HCT116 (cell line): ENCODE results near the gene KCNAB3. TPM values are rescaled to one million over a fixed set of nuclear protein-coding genes. Genes with fewer than 3 reads are reported as not detected.

ENCODE experiments used
- ATAC-seq: fragments of 200-7000 bp; cut with Tn5 transposase; 2 replicates; pipeline ENCODE4 v1.9.1; 2020; ENCODE audit warnings: mild to moderate bottlenecking, moderate library complexity
- BruUV-seq: library from RNA; stranded (reverse); fragments of 400-500 nt; replicated peaks from 2 replicates; lab custom pipeline; 2021; lab: Mats Ljungman, UMichigan
- CTCF ChIA-PET: fragments of 300-600 bp; sonication (Branson Sonifier 250); formaldehyde crosslinking; loops from one replicate; lab custom pipeline; 2021; ENCODE audit warnings: antibody characterized with exemption; lab: Charles Lee
- POLR2A ChIA-PET: fragments of 300-600, 350-600 bp; sonication (Branson Sonifier 250); formaldehyde crosslinking; loops from one replicate; lab custom pipeline; 2021; ENCODE audit warnings: antibody characterized with exemption; lab: Charles Lee
- RAD21 ChIA-PET, 2 experiments: fragments of 300-600 bp; sonication (Branson Sonifier 250); formaldehyde crosslinking; loops; one replicate each; lab custom pipeline; 2023; ENCODE audit warnings: low total read pairs in 2 of 2; ENCODE audit not compliant: uncharacterized antibody in 2 of 2, unreplicated experiment in 2 of 2, low non-redundant PET in 1 of 2; lab: Charles Lee
- DNase-seq: peaks from one replicate; pipeline ENCODE4 v3.0.0-alpha.2; 2010; ENCODE audit warnings: low read depth, low spot score
- H2AFZ ChIP-seq: fragments of 200-600 bp; shearing (Covaris generic), sonication (generic); 2 replicates; pipeline ENCODE4 v1.6.1; 2017; ENCODE audit warnings: low read depth, mixed run types, mixed read lengths, antibody characterized with exemption, low read length; ENCODE audit not compliant: poor library complexity, severe bottlenecking
- H3K27ac ChIP-seq: 2 replicates; pipeline ENCODE4 v1.5.1; 2012; ENCODE audit warnings: low read depth, low read length
- H3K27me3 ChIP-seq: fragments of 200-600 bp; sonication (generic); 2 replicates; pipeline ENCODE4 v1.6.1; 2016; ENCODE audit warnings: mixed run types, low read length, mixed read lengths; ENCODE audit not compliant: insufficient read depth
- H3K36me3 ChIP-seq, 2 experiments: fragments of 200-500 bp in 1 of 2; fragments of 200-600 bp in 1 of 2; sonication (Bioruptor generic) in 1 of 2; sonication (generic) in 1 of 2; 2 replicates each; pipeline versions ENCODE4 v1.5.1 to v1.6.1; 2014 to 2016; ENCODE audit warnings: low read length in 2 of 2, inconsistent platforms in 1 of 2, mixed read lengths in 1 of 2, mixed run types in 1 of 2; ENCODE audit not compliant: insufficient read depth in 2 of 2, control insufficient read depth in 1 of 2
- H3K4me1 ChIP-seq, 2 experiments: fragments of 200-600 bp in 1 of 2; sonication (generic) in 1 of 2; 2 replicates each; pipeline versions ENCODE4 v1.5.1 to v1.6.1; 2012 to 2017; ENCODE audit warnings: low read length in 2 of 2, inconsistent platforms in 1 of 2, mild to moderate bottlenecking in 1 of 2, mixed read lengths in 1 of 2, mixed run types in 1 of 2, moderate library complexity in 1 of 2; ENCODE audit not compliant: insufficient read depth in 2 of 2, control insufficient read depth in 1 of 2
- H3K4me2 ChIP-seq: fragments of 200-600 bp; sonication (generic); 2 replicates; pipeline ENCODE4 v1.6.1; 2017; ENCODE audit warnings: mixed run types, low read length, mixed read lengths
- H3K4me3 ChIP-seq, 2 experiments: fragments of 200-600 bp in 1 of 2; sonication (generic) in 1 of 2; replicated peaks in 1 of 2; 2 replicates each; pipeline ENCODE4 v1.5.1; 2011 to 2016; ENCODE audit warnings: low read length in 2 of 2, control low read depth in 1 of 2, low read depth in 1 of 2, mild to moderate bottlenecking in 1 of 2, mixed read lengths in 1 of 2, mixed run types in 1 of 2
- H3K79me2 ChIP-seq: fragments of 200-600 bp; sonication (generic); 2 replicates; pipeline ENCODE4 v1.6.1; 2017; ENCODE audit warnings: mild to moderate bottlenecking, mixed run types, low read length, moderate library complexity, mixed read lengths; ENCODE audit not compliant: insufficient read depth
- H3K9ac ChIP-seq: fragments of 200-600 bp; sonication (generic); 2 replicates; pipeline ENCODE4 v1.6.1; 2016; ENCODE audit warnings: low read length, mixed read lengths
- H3K9me2 ChIP-seq: fragments of 200-600 bp; sonication (generic), shearing (Covaris generic); 2 replicates; pipeline ENCODE4 v1.6.1; 2017; ENCODE audit warnings: mixed run types, mild to moderate bottlenecking, moderate library complexity; ENCODE audit not compliant: insufficient read depth
- H3K9me3 ChIP-seq, 2 experiments: fragments of 200-500 bp in 1 of 2; fragments of 200-600 bp in 1 of 2; sonication (Bioruptor generic) in 1 of 2; sonication (generic) in 1 of 2; 2 replicates each; pipeline ENCODE4 v1.6.1; 2014 to 2017; ENCODE audit warnings: low read length in 2 of 2, mixed read lengths in 2 of 2, inconsistent platforms in 1 of 2, low read depth in 1 of 2, mild to moderate bottlenecking in 1 of 2, mixed run types in 1 of 2, moderate library complexity in 1 of 2; ENCODE audit not compliant: control insufficient read depth in 1 of 2, insufficient read depth in 1 of 2
- H4K20me1 ChIP-seq: fragments of 200-600 bp; sonication (generic), shearing (Covaris generic); 2 replicates; pipeline ENCODE4 v1.6.1; 2017; ENCODE audit warnings: mixed run types, mild to moderate bottlenecking, moderate library complexity; ENCODE audit not compliant: insufficient read depth
- CBX3 ChIP-seq: IDR thresholded peaks from 2 replicates; pipeline ENCODE4 v1.6.1; 2012; ENCODE audit warnings: low read depth
- CEBPB ChIP-seq: IDR thresholded peaks from 2 replicates; pipeline ENCODE4 v1.6.1; 2012; ENCODE audit warnings: low read depth
- EGR1 ChIP-seq: IDR thresholded peaks from 2 replicates; pipeline ENCODE4 v1.6.1; 2012; ENCODE audit warnings: low read depth
- EZH2phosphoT487 ChIP-seq: fragments of 200-600 bp; IDR thresholded peaks from 2 replicates; pipeline ENCODE4 v1.6.1; 2018; ENCODE audit warnings: antibody characterized with exemption, borderline replicate concordance
- JUND ChIP-seq: IDR thresholded peaks from 2 replicates; pipeline ENCODE4 v1.6.1; 2012
- POLR2A ChIP-seq: IDR thresholded peaks from 2 replicates; pipeline ENCODE4 v1.7.0; 2011; ENCODE audit warnings: borderline replicate concordance; ENCODE audit not compliant: insufficient read depth, insufficient read length; ENCODE audit errors: extremely low read depth
- RAD21 ChIP-seq: IDR thresholded peaks from 2 replicates; pipeline ENCODE4 v1.6.1; 2012; ENCODE audit warnings: low read depth, mild to moderate bottlenecking
- SIN3A ChIP-seq: IDR thresholded peaks from 2 replicates; pipeline ENCODE4 v1.6.1; 2012; ENCODE audit warnings: low read depth
- SP1 ChIP-seq: IDR thresholded peaks from 2 replicates; pipeline ENCODE4 v1.6.1; 2012; ENCODE audit warnings: low read depth
- SRF ChIP-seq: IDR thresholded peaks from 2 replicates; pipeline ENCODE4 v1.6.1; 2012; ENCODE audit warnings: low read depth
- YY1 ChIP-seq: IDR thresholded peaks from 2 replicates; pipeline ENCODE4 v1.6.1; 2011; ENCODE audit warnings: low read length, low read depth, moderate library complexity, mild to moderate bottlenecking; ENCODE audit not compliant: insufficient replicate concordance; ENCODE audit errors: extremely low read depth
- intact Hi-C: fragments of 100-400 bp; cut with micrococcal nuclease; formaldehyde crosslinking; loops from 2 replicates; pipeline ENCODE4 v1.10.0; 2022
- total RNA-seq: library from RNA; stranded (reverse); gene quantifications from one replicate; pipeline ENCODE4 v1.2.1, GENCODE V29; 2021; ENCODE audit not compliant: unreplicated experiment
- TF ChIP-seq, protein P1 (sequence below): IDR thresholded peaks from 2 replicates; pipeline ENCODE4 v1.6.1; 2012
- TF ChIP-seq, protein P2 (sequence below): IDR thresholded peaks from 2 replicates; pipeline ENCODE4 v1.6.1; 2012
- TF ChIP-seq, protein P3 (sequence below): IDR thresholded peaks from 2 replicates; pipeline ENCODE4 v1.6.1; 2011; ENCODE audit warnings: mild to moderate bottlenecking, low read length, moderate library complexity; ENCODE audit not compliant: insufficient replicate concordance; ENCODE audit errors: extremely low read depth
- TF ChIP-seq, protein P4 (sequence below): IDR thresholded peaks from 2 replicates; pipeline ENCODE4 v1.6.1; 2012; ENCODE audit warnings: low read depth

Gene KCNAB3
- total RNA-seq, 1 experiment from 2014 or later, result 7.1 TPM

DNA sequence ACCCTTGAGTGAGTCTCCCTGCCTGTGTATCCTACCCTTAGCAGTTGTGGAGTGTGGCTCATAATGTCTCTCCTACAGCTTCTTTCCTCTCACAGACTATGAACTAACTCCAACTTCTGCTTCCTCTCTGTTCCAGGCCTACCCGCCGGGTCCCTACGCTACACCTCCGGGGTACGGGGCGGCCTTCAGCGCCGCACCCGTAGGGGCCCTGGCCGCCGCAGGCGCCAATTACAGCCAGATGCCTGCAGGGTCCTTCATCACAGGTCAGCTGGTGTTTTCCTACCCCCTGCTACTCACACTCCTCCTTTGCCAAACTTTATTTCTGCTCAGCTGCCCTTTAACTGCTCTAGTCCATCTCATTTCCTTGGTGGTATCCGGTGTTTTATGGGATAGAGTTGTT, 18.9 kb downstream of the KCNAB3 start:
- no TSS peak for BruUV-seq
- Histone ChIP-seq H2AFZ (no peak overlapping the region), H3K4me3 (no peak overlapping the region), H3K9me2 (no peaks in the 10 kb centered on the region), H3K4me1 (peaks cover 3 to 17% of the 10 kb centered on the region in 2 experiments; a peak in 3 of 4 replicates), H4K20me1 (no peaks in the 10 kb centered on the region), H3K36me3 (peaks cover 10 to 17% of the 10 kb centered on the region in 2 experiments; a peak in 3 of 4 replicates), H3K79me2 (no peaks in the 10 kb centered on the region), H3K4me2 (no peak overlapping the region), H3K27me3 (no peaks in the 10 kb centered on the region), H3K9ac (no peak overlapping the region), H3K9me3 (no peaks in the 10 kb centered on the region), H3K27ac (no peak overlapping the region)
- TF ChIP-seq JUND, result no peak
- no peak for TF ChIP-seq CBX3
- TF ChIP-seq EGR1, result no peak
- no peak for TF ChIP-seq YY1
- TF ChIP-seq, protein P1, sequence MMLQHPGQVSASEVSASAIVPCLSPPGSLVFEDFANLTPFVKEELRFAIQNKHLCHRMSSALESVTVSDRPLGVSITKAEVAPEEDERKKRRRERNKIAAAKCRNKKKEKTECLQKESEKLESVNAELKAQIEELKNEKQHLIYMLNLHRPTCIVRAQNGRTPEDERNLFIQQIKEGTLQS, result no peak
- TF ChIP-seq EZH2phosphoT487, result no peak
- no peak for TF ChIP-seq CEBPB
- TF ChIP-seq, protein P2, sequence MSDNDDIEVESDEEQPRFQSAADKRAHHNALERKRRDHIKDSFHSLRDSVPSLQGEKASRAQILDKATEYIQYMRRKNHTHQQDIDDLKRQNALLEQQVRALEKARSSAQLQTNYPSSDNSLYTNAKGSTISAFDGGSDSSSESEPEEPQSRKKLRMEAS, result no peak
- no peak for TF ChIP-seq POLR2A
- TF ChIP-seq SRF, result no peak
- TF ChIP-seq, protein P3, sequence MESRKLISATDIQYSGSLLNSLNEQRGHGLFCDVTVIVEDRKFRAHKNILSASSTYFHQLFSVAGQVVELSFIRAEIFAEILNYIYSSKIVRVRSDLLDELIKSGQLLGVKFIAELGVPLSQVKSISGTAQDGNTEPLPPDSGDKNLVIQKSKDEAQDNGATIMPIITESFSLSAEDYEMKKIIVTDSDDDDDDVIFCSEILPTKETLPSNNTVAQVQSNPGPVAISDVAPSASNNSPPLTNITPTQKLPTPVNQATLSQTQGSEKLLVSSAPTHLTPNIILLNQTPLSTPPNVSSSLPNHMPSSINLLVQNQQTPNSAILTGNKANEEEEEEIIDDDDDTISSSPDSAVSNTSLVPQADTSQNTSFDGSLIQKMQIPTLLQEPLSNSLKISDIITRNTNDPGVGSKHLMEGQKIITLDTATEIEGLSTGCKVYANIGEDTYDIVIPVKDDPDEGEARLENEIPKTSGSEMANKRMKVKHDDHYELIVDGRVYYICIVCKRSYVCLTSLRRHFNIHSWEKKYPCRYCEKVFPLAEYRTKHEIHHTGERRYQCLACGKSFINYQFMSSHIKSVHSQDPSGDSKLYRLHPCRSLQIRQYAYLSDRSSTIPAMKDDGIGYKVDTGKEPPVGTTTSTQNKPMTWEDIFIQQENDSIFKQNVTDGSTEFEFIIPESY, result no peak
- no peak for TF ChIP-seq SIN3A
- no peak for TF ChIP-seq SP1
- TF ChIP-seq, protein P4, sequence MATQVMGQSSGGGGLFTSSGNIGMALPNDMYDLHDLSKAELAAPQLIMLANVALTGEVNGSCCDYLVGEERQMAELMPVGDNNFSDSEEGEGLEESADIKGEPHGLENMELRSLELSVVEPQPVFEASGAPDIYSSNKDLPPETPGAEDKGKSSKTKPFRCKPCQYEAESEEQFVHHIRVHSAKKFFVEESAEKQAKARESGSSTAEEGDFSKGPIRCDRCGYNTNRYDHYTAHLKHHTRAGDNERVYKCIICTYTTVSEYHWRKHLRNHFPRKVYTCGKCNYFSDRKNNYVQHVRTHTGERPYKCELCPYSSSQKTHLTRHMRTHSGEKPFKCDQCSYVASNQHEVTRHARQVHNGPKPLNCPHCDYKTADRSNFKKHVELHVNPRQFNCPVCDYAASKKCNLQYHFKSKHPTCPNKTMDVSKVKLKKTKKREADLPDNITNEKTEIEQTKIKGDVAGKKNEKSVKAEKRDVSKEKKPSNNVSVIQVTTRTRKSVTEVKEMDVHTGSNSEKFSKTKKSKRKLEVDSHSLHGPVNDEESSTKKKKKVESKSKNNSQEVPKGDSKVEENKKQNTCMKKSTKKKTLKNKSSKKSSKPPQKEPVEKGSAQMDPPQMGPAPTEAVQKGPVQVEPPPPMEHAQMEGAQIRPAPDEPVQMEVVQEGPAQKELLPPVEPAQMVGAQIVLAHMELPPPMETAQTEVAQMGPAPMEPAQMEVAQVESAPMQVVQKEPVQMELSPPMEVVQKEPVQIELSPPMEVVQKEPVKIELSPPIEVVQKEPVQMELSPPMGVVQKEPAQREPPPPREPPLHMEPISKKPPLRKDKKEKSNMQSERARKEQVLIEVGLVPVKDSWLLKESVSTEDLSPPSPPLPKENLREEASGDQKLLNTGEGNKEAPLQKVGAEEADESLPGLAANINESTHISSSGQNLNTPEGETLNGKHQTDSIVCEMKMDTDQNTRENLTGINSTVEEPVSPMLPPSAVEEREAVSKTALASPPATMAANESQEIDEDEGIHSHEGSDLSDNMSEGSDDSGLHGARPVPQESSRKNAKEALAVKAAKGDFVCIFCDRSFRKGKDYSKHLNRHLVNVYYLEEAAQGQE, result no peak
- TF ChIP-seq RAD21, result no peak
- POLR2A ChIA-PET, result no interaction called here
- CTCF ChIA-PET, result no interaction called here
- intact Hi-C loops, result loop anchor here (5.0 kb wide), 1 partner anchor 88 kb away; no protein-coding TSS in a partner anchor
- ATAC-seq, result no peak
- RAD21 ChIA-PET, result no interaction called here
- DNase-seq, result no peak
